Gastroesophageal sphincter (tissue), 3 donors: ENCODE results near the gene IGSF6.

Source experiments
- CTCF ChIP-seq, 4 experiments: fragments of 200-600 bp in 2 of 4; fragments of 450-650 bp in 2 of 4; sonication (generic) in 1 of 4; IDR thresholded peaks; one replicate each; pipeline ENCODE4 v1.5.1; 2017 to 2019; ENCODE audit warnings: antibody characterized with exemption in 4 of 4, mild to moderate bottlenecking in 2 of 4, moderate library complexity in 2 of 4
- POLR2AphosphoS5 ChIP-seq: sonication (generic); formaldehyde crosslinking; IDR thresholded peaks from one replicate; pipeline ENCODE4 v1.6.1; 2017; ENCODE audit warnings: antibody characterized with exemption

GRCh38 chr16:21647562-21648164 lies 4.7 kb downstream of the IGSF6 start:
- TF ChIP-seq CTCF (IDR thresholded peaks at IDR 0.05) (no peak), POLR2AphosphoS5 (no peak)
